Neural cell (in vitro differentiated cells): ENCODE results near the gene COL6A3. TPM values are rescaled to one million over a fixed set of nuclear protein-coding genes. Genes with fewer than 3 reads are reported as not detected.

Experiments
- H2AFZ ChIP-seq: fragments of 200-600, 300-800 bp; sonication (generic), shearing (Covaris generic); 2 replicates; pipeline ENCODE4 v1.6.0; 2014; ENCODE audit warnings: low read depth, mild to moderate bottlenecking, antibody characterized with exemption, low read length, moderate library complexity
- H3F3A ChIP-seq: fragments of 200-600 bp; shearing (Covaris generic); 2 replicates; pipeline ENCODE4 v1.6.1; 2016; ENCODE audit warnings: mild to moderate bottlenecking, moderate library complexity, mixed read lengths, antibody characterized with exemption, low read length; ENCODE audit not compliant: insufficient read depth, poor library complexity, severe bottlenecking
- H3K27ac ChIP-seq: fragments of 200-600, 300-800 bp; sonication (generic), shearing (Covaris generic); 2 replicates; pipeline ENCODE4 v1.5.1; 2014; ENCODE audit warnings: mild to moderate bottlenecking, low read length, moderate library complexity
- H3K27me3 ChIP-seq: fragments of 300-800, 200-600 bp; sonication (generic), shearing (Covaris generic); 2 replicates; pipeline ENCODE4 v1.6.0; 2014; ENCODE audit warnings: mild to moderate bottlenecking, low read depth, low read length, moderate library complexity; ENCODE audit not compliant: insufficient read depth
- H3K36me3 ChIP-seq: fragments of 300-800, 200-600 bp; sonication (generic), shearing (Covaris generic); 2 replicates; pipeline ENCODE4 v1.5.1; 2014; ENCODE audit warnings: mild to moderate bottlenecking, antibody characterized with exemption, low read length, moderate library complexity; ENCODE audit not compliant: insufficient read depth
- H3K4me2 ChIP-seq: fragments of 300-800, 200-600 bp; sonication (generic), shearing (Covaris generic); 2 replicates; pipeline ENCODE4 v1.6.0; 2014; ENCODE audit warnings: mild to moderate bottlenecking, low read length
- H3K4me3 ChIP-seq: fragments of 300-800, 200-600 bp; sonication (generic), shearing (Covaris generic); 2 replicates; pipeline ENCODE4 v1.5.1; 2014; ENCODE audit warnings: mild to moderate bottlenecking, low read length, moderate library complexity
- H3K79me2 ChIP-seq: fragments of 200-600 bp; shearing (Covaris generic); replicated peaks from 2 replicates; pipeline ENCODE4 v1.6.0; 2014; ENCODE audit warnings: mild to moderate bottlenecking, low read length, moderate library complexity; ENCODE audit not compliant: insufficient read depth
- H3K9ac ChIP-seq: fragments of 300-800, 200-600 bp; sonication (generic), shearing (Covaris generic); 2 replicates; pipeline ENCODE4 v1.6.1; 2016; ENCODE audit warnings: mild to moderate bottlenecking, low read length, mixed read lengths
- H3K9me2 ChIP-seq: fragments of 200-600 bp; shearing (Covaris generic); 2 replicates; pipeline ENCODE4 v1.6.1; 2016; ENCODE audit warnings: mild to moderate bottlenecking, low read length, mixed read lengths; ENCODE audit not compliant: insufficient read depth
- H3K9me3 ChIP-seq: fragments of 200-600, 300-800 bp; sonication (generic), shearing (Covaris generic); 2 replicates; pipeline ENCODE4 v1.6.1; 2016; ENCODE audit warnings: mild to moderate bottlenecking, mixed run types, low read length, moderate library complexity, mixed read lengths
- H4K20me1 ChIP-seq: fragments of 200-600 bp; shearing (Covaris generic); 2 replicates; pipeline ENCODE4 v1.6.1; 2016; ENCODE audit warnings: mild to moderate bottlenecking, mixed run types; ENCODE audit not compliant: insufficient read depth
- CTCF ChIP-seq: fragments of 450-650 bp; IDR thresholded peaks from 2 replicates; pipeline ENCODE4 v1.5.1; 2014; ENCODE audit warnings: antibody characterized with exemption, mild to moderate bottlenecking, moderate library complexity; ENCODE audit not compliant: poor library complexity, severe bottlenecking
- EP300 ChIP-seq: fragments of 450-650 bp; conservative IDR thresholded peaks from 2 replicates; pipeline ENCODE4 v1.6.1; 2014; ENCODE audit warnings: antibody characterized with exemption, mild to moderate bottlenecking, moderate library complexity; ENCODE audit not compliant: poor library complexity, severe bottlenecking
- EZH2 ChIP-seq: fragments of 200-600, 300-800 bp; shearing (Covaris generic), sonication (generic); IDR thresholded peaks from 2 replicates; pipeline ENCODE4 v1.6.1; 2014; ENCODE audit warnings: antibody characterized with exemption, low read length, borderline replicate concordance, mild to moderate bottlenecking; ENCODE audit not compliant: insufficient read depth, poor library complexity, severe bottlenecking
- MXI1 ChIP-seq: fragments of 450-650 bp; conservative IDR thresholded peaks from 2 replicates; pipeline ENCODE4 v1.6.1; 2014; ENCODE audit warnings: antibody characterized with exemption, mild to moderate bottlenecking; ENCODE audit not compliant: poor library complexity, severe bottlenecking
- POLR2AphosphoS5 ChIP-seq: IDR thresholded peaks from 2 replicates; pipeline ENCODE4 v1.6.1; 2012
- RAD21 ChIP-seq: fragments of 450-650 bp; conservative IDR thresholded peaks from 2 replicates; pipeline ENCODE4 v1.6.1; 2014; ENCODE audit warnings: antibody characterized with exemption, mild to moderate bottlenecking, moderate library complexity
- SMC3 ChIP-seq: fragments of 450-650 bp; conservative IDR thresholded peaks from 2 replicates; pipeline ENCODE4 v1.6.1; 2014; ENCODE audit warnings: antibody characterized with exemption, mild to moderate bottlenecking, moderate library complexity; ENCODE audit not compliant: poor library complexity
- TAF1 ChIP-seq: IDR thresholded peaks from 2 replicates; pipeline ENCODE4 v1.6.1; 2012; ENCODE audit warnings: low read depth
- polyA plus RNA-seq: library from polyadenylated mRNA; depleted of rRNA; stranded (reverse); fragments of >200 nt; gene quantifications from 2 replicates; pipeline ENCODE4 v1.2.3, GENCODE V29; 2014
- TF ChIP-seq, protein P1 (sequence below): IDR thresholded peaks from 2 replicates; pipeline ENCODE4 v1.6.1; 2012; ENCODE audit warnings: borderline replicate concordance

COL6A3 gene
- polyA plus RNA-seq, 1 donor from 2014 or later: 0.05 TPM

- H3K79me2 ChIP-seq: no peaks in the 10 kb centered on the region
- no peaks in the 10 kb centered on the region for H3K27me3 ChIP-seq
- H4K20me1 ChIP-seq: no peaks in the 10 kb centered on the region
- no peak for TF ChIP-seq POLR2AphosphoS5
- no peak for TF ChIP-seq CTCF
- TF ChIP-seq, protein P1, sequence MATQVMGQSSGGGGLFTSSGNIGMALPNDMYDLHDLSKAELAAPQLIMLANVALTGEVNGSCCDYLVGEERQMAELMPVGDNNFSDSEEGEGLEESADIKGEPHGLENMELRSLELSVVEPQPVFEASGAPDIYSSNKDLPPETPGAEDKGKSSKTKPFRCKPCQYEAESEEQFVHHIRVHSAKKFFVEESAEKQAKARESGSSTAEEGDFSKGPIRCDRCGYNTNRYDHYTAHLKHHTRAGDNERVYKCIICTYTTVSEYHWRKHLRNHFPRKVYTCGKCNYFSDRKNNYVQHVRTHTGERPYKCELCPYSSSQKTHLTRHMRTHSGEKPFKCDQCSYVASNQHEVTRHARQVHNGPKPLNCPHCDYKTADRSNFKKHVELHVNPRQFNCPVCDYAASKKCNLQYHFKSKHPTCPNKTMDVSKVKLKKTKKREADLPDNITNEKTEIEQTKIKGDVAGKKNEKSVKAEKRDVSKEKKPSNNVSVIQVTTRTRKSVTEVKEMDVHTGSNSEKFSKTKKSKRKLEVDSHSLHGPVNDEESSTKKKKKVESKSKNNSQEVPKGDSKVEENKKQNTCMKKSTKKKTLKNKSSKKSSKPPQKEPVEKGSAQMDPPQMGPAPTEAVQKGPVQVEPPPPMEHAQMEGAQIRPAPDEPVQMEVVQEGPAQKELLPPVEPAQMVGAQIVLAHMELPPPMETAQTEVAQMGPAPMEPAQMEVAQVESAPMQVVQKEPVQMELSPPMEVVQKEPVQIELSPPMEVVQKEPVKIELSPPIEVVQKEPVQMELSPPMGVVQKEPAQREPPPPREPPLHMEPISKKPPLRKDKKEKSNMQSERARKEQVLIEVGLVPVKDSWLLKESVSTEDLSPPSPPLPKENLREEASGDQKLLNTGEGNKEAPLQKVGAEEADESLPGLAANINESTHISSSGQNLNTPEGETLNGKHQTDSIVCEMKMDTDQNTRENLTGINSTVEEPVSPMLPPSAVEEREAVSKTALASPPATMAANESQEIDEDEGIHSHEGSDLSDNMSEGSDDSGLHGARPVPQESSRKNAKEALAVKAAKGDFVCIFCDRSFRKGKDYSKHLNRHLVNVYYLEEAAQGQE: no peak
- TF ChIP-seq EP300: peak; percentile 5
- H3F3A ChIP-seq: no peaks in the 10 kb centered on the region
- H2AFZ ChIP-seq: no peak overlapping the region
- no peak overlapping the region for H3K4me3 ChIP-seq
- no peaks in the 10 kb centered on the region for H3K9me3 ChIP-seq
- H3K27ac ChIP-seq: peak overlapping the region; percentile 40
- no peak overlapping the region for H3K4me2 ChIP-seq
- H3K36me3 ChIP-seq: no peaks in the 10 kb centered on the region
- no peak overlapping the region for H3K9ac ChIP-seq
- H3K9me2 ChIP-seq: no peaks in the 10 kb centered on the region
Measured at GRCh38 chr2:237327175-237327950, 86.6 kb downstream of the COL6A3 start.

DNA sequence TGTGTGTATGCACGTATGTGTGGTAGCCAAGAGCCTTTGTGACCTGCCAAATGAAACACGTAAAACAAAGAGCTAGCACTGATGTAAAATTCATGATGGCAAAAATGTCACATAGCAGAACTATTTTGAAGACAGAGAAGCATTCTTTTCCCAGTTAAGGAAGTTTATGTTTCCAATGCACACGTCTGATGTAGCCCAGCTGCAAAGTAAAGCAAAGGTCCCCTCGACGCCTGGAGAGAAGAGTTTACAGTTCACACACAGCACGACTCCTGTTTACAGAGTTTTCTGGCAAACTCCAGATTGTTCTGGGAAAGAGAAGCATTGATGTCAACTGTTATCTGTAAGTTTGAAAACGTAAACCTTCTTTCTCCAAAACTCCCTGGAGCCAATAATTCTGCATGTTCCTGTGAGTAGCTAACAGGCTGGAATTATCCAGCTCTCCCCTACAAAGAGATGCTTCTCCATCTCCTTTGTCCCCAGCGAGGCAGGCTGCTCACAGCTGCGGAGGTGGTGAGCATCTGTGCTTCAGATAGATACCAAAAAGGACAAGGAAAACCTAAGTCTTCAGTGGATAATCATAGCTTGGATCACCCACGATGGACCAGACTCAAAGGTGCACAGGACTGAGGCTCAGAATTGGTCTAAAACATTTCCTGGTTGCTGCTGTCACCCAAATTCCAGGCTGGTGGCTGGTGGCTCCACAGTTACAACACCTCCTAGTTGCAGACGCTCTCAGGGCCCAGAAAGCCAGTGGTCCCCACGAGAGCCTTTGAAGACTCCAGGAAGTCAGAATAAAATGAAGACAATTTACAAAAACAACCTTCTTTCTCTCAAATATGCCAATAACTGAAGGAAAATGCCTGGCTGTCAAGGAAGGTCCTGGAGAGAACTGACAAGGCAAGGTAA lies 87.4 kb downstream of the COL6A3 start:
- Histone ChIP-seq H3K9ac (no peak overlapping the region), H3F3A (no peaks in the 10 kb centered on the region), H3K4me3 (no peak overlapping the region), H3K4me2 (no peak overlapping the region), H2AFZ (no peak overlapping the region), H3K36me3 (no peaks in the 10 kb centered on the region), H3K79me2 (no peaks in the 10 kb centered on the region), H3K27me3 (no peaks in the 10 kb centered on the region), H3K9me3 (no peaks in the 10 kb centered on the region), H3K27ac (peak overlapping the region; percentile 48), H3K9me2 (no peaks in the 10 kb centered on the region), H4K20me1 (no peaks in the 10 kb centered on the region)
- TF ChIP-seq CTCF (no peak), TAF1 (no peak), RAD21 (no peak), EZH2 (no peak), POLR2AphosphoS5 (peak; percentile 36), SMC3 (no peak), EP300 (peak; percentile 78), MXI1 (no peak)
- TF ChIP-seq, protein P1: no peak
